H1 (cell line): ENCODE results near the gene NFAM1. TPM values are rescaled to one million over a fixed set of nuclear protein-coding genes. Genes with fewer than 3 reads are reported as not detected.

Experiments
- ATF3 ChIP-seq: IDR thresholded peaks from 2 replicates; pipeline ENCODE4 v1.6.1; 2011; ENCODE audit warnings: low read depth, mild to moderate bottlenecking, low read length; ENCODE audit not compliant: insufficient read depth
- BACH1 ChIP-seq: IDR thresholded peaks from 2 replicates; pipeline ENCODE4 v1.6.1; 2012; ENCODE audit warnings: low read length, improper control_type of control experiment
- CHD1 ChIP-seq: IDR thresholded peaks from 2 replicates; pipeline ENCODE4 v1.6.1; 2012; ENCODE audit warnings: low read depth, low read length, improper control_type of control experiment
- CTBP2 ChIP-seq: IDR thresholded peaks from 2 replicates; pipeline ENCODE4 v1.7.0; 2011; ENCODE audit warnings: borderline replicate concordance, mild to moderate bottlenecking, moderate library complexity, mixed read lengths, low read length; ENCODE audit not compliant: insufficient read depth, insufficient read length
- GABPA ChIP-seq: IDR thresholded peaks from 2 replicates; pipeline ENCODE4 v1.6.1; 2011; ENCODE audit warnings: mild to moderate bottlenecking, low read length, moderate library complexity, borderline replicate concordance; ENCODE audit not compliant: insufficient read depth
- GTF2F1 ChIP-seq: IDR thresholded peaks from 2 replicates; pipeline ENCODE4 v1.6.1; 2012; ENCODE audit warnings: low read depth, low read length, improper control_type of control experiment, borderline replicate concordance
- HDAC2 ChIP-seq, 2 experiments: fragments of 300-600 bp in 1 of 2; sonication (generic) in 1 of 2; IDR thresholded peaks; 2 replicates each; pipeline ENCODE4 v1.6.1; 2011 to 2012; ENCODE audit warnings: low read depth in 2 of 2, low read length in 2 of 2, mild to moderate bottlenecking in 2 of 2, moderate library complexity in 2 of 2, borderline replicate concordance in 1 of 2, inconsistent platforms in 1 of 2
- JUND ChIP-seq: IDR thresholded peaks from 2 replicates; pipeline ENCODE4 v1.6.1; 2011; ENCODE audit warnings: mild to moderate bottlenecking, improper control_type of control experiment, low read length
- RFX5 ChIP-seq: IDR thresholded peaks from 2 replicates; pipeline ENCODE4 v1.6.1; 2011; ENCODE audit warnings: low read depth, low read length, improper control_type of control experiment, borderline replicate concordance
- SP1 ChIP-seq: IDR thresholded peaks from 2 replicates; pipeline ENCODE4 v1.6.1; 2011; ENCODE audit warnings: low read depth, low read length
- TEAD4 ChIP-seq: IDR thresholded peaks from 2 replicates; pipeline ENCODE4 v1.6.1; 2012; ENCODE audit warnings: low read depth, low read length, inconsistent platforms, mixed read lengths
- polyA plus RNA-seq, 7 experiments: library from polyadenylated mRNA; depleted of rRNA in 3 of 7; stranded (reverse) in 5 of 7; unstranded in 2 of 7; fragments of >200 nt in 5 of 7; fragments of 200-250 nt in 2 of 7; gene quantifications; 1 replicate in 5 of 7; 2 replicates in 1 of 7; 4 replicates in 1 of 7; pipeline versions ENCODE4 v1.2.1 to v1.2.3, GENCODE V29; 2011 to 2013; ENCODE audit warnings: missing spikeins in 2 of 7, mixed read lengths in 2 of 7
- total RNA-seq: library from RNA; stranded (reverse); fragmentation: NEBNext Ultra II Directional; extraction: Animal tissue kit (Norgen Biotek cat#: 25700); gene quantifications from 2 replicates; pipeline ENCODE4 v1.2.1, GENCODE V29; 2021
- TF ChIP-seq, protein P1 (sequence below): IDR thresholded peaks from 2 replicates; pipeline ENCODE4 v1.6.1; 2012; ENCODE audit warnings: low read length, inconsistent platforms

NFAM1 gene
- total and polyA plus RNA-seq, 2 of the 8 experiments (the other 6 are each of a cell fraction or from before 2014, with no cell fraction given), result 0.62 to 0.73 TPM

DNA sequence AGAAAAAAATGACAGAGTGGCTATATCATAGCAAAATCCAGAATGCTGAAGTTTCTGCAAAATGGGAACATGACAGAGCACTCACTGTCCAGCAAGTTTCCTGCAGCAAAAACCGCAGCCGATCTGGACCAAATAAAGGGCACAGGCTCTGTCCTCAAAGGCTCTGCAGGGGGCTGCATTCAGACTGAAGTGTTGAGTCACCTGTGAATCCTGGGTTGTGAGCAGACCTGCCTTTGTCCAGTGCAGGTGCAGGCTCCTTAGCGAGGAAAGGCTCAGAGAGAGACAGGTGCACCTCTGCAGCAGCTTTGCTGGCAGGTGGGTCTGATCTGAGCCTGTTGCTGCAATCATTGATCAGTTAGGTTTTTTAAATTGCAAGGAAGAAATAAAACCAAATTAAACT is 29.3 kb upstream of the NFAM1 start (continued):
- TF ChIP-seq, protein P1, sequence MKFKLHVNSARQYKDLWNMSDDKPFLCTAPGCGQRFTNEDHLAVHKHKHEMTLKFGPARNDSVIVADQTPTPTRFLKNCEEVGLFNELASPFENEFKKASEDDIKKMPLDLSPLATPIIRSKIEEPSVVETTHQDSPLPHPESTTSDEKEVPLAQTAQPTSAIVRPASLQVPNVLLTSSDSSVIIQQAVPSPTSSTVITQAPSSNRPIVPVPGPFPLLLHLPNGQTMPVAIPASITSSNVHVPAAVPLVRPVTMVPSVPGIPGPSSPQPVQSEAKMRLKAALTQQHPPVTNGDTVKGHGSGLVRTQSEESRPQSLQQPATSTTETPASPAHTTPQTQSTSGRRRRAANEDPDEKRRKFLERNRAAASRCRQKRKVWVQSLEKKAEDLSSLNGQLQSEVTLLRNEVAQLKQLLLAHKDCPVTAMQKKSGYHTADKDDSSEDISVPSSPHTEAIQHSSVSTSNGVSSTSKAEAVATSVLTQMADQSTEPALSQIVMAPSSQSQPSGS, result no peak
- TF ChIP-seq CHD1, result no peak
- TF ChIP-seq JUND, result peak; percentile 60; the same call in 1 of the 2 replicates
- TF ChIP-seq BACH1, result no peak
- TF ChIP-seq ATF3, result no peak; the same call in 1 of the 2 replicates
- TF ChIP-seq TEAD4, result no peak
- TF ChIP-seq GTF2F1, result no peak
- no peak for TF ChIP-seq CTBP2
- no peak for TF ChIP-seq SP1
- TF ChIP-seq GABPA, result no peak
- TF ChIP-seq HDAC2 (IDR thresholded peaks at IDR 0.05; ENCODE audit: borderline replicate concordance in 1 of 2, low read depth in 2 of 2, low read length in 2 of 2), result no peak
- TF ChIP-seq RFX5, result no peak
